GM12878 (cell line): ENCODE data around the gene TRIM69. TPM values are rescaled to one million over a fixed set of nuclear protein-coding genes. Genes with fewer than 3 reads are reported as not detected.

Experiments used
- BACH1 ChIP-seq: fragments of 450-650 bp; IDR thresholded peaks from 2 replicates; pipeline ENCODE4 v1.6.1; 2017; ENCODE audit warnings: mild to moderate bottlenecking, borderline replicate concordance
- CEBPZ ChIP-seq: fragments of 150-350 bp; IDR thresholded peaks from 2 replicates; pipeline ENCODE4 v1.6.1; 2016; ENCODE audit warnings: low read depth, low read length
- E2F8 ChIP-seq: fragments of 450-650 bp; IDR thresholded peaks from 2 replicates; pipeline ENCODE4 v1.6.1; 2018; ENCODE audit warnings: mild to moderate bottlenecking, low read depth, moderate library complexity; ENCODE audit not compliant: partially characterized antibody
- KLF5 ChIP-seq: fragments of 450-650 bp; IDR thresholded peaks from 2 replicates; pipeline ENCODE4 v1.6.1; 2014; ENCODE audit warnings: mild to moderate bottlenecking; ENCODE audit not compliant: partially characterized antibody
- NFYB ChIP-seq: IDR thresholded peaks from 2 replicates; pipeline ENCODE4 v1.6.1; 2011; ENCODE audit warnings: low read depth, mild to moderate bottlenecking, low read length, improper control_type of control experiment, moderate library complexity; ENCODE audit not compliant: insufficient read depth
- NR2C2 ChIP-seq: IDR thresholded peaks from 2 replicates; pipeline ENCODE4 v1.6.1; 2011; ENCODE audit warnings: borderline replicate concordance, low read depth; ENCODE audit not compliant: control insufficient read depth, insufficient read length
- RAD51 ChIP-seq: fragments of 450-650 bp; IDR thresholded peaks from 2 replicates; pipeline ENCODE4 v1.6.1; 2016; ENCODE audit warnings: moderate library complexity, mild to moderate bottlenecking, inconsistent platforms
- SMARCA5 ChIP-seq: fragments of 450-650 bp; IDR thresholded peaks from 2 replicates; pipeline ENCODE4 v1.6.1; 2017; ENCODE audit warnings: mild to moderate bottlenecking
- SPI1 ChIP-seq: IDR thresholded peaks from 2 replicates; pipeline ENCODE4 v1.6.1; 2011; ENCODE audit warnings: low read depth, mild to moderate bottlenecking, low read length, moderate library complexity, borderline replicate concordance; ENCODE audit not compliant: insufficient read depth
- SRF ChIP-seq, 2 experiments: IDR thresholded peaks; 2 replicates each; pipeline ENCODE4 v1.6.1; 2011; ENCODE audit warnings: low read depth in 2 of 2, low read length in 2 of 2, mild to moderate bottlenecking in 1 of 2, moderate library complexity in 1 of 2
- SUZ12 ChIP-seq: fragments of 200-600 bp; sonication (generic); IDR thresholded peaks from one replicate; pipeline ENCODE4 v1.6.1; 2018; ENCODE audit warnings: antibody characterized with exemption, mild to moderate bottlenecking; ENCODE audit not compliant: unreplicated experiment
- ZNF274 ChIP-seq: IDR thresholded peaks from one replicate; pipeline ENCODE4 v1.8.0; 2011; ENCODE audit not compliant: insufficient read length, insufficient read depth
- ZNF622 ChIP-seq: fragments of 450-650 bp; IDR thresholded peaks from 2 replicates; pipeline ENCODE4 v1.6.1; 2017; ENCODE audit warnings: mild to moderate bottlenecking, inconsistent platforms
- polyA plus RNA-seq, 11 experiments: library from polyadenylated mRNA; depleted of rRNA in 4 of 11; unstranded in 6 of 11; stranded (reverse) in 5 of 11; fragments of >200 nt; fragmentation: Nextera tagmentation in 4 of 11; fragmentation: Illumina TruSeq in 1 of 11; extraction: Ambion mirVana in 4 of 11; extraction: Trizol in 1 of 11; gene quantifications; 1 replicate in 1 of 11; 2 replicates in 10 of 11; pipeline versions ENCODE4 v1.2.1 to v1.2.3, GENCODE V29; 2011 to 2016; ENCODE audit warnings: inconsistent platforms in 2 of 11, missing spikeins in 2 of 11, low read depth in 1 of 11
- total RNA-seq, 4 experiments: library from RNA; depleted of rRNA in 3 of 4; stranded (reverse); fragments of >200 nt in 3 of 4; fragmentation: Illumina TruSeq in 1 of 4; extraction: Trizol in 1 of 4; gene quantifications; 2 replicates each; pipeline versions ENCODE4 v1.2.1 to v1.2.3, GENCODE V29; 2013 to 2021
- TF ChIP-seq, protein P1 (sequence below): fragments of 450-650 bp; IDR thresholded peaks from 2 replicates; pipeline ENCODE4 v1.6.1; 2017; ENCODE audit warnings: mild to moderate bottlenecking, low read depth, inconsistent platforms; ENCODE audit not compliant: poor library complexity, severe bottlenecking
- TF ChIP-seq, protein P2 (sequence below): IDR thresholded peaks from 2 replicates; pipeline ENCODE4 v1.6.1; 2011; ENCODE audit warnings: borderline replicate concordance, low read depth, mild to moderate bottlenecking, moderate library complexity, low read length; ENCODE audit not compliant: insufficient read depth, poor library complexity, severe bottlenecking

TRIM69 gene
- total and polyA plus RNA-seq, 10 of the 15 experiments (the other 5 are each of a cell fraction or from before 2014, with no cell fraction given), result 11.2 to 52.7 (median 37.8) TPM

DNA sequence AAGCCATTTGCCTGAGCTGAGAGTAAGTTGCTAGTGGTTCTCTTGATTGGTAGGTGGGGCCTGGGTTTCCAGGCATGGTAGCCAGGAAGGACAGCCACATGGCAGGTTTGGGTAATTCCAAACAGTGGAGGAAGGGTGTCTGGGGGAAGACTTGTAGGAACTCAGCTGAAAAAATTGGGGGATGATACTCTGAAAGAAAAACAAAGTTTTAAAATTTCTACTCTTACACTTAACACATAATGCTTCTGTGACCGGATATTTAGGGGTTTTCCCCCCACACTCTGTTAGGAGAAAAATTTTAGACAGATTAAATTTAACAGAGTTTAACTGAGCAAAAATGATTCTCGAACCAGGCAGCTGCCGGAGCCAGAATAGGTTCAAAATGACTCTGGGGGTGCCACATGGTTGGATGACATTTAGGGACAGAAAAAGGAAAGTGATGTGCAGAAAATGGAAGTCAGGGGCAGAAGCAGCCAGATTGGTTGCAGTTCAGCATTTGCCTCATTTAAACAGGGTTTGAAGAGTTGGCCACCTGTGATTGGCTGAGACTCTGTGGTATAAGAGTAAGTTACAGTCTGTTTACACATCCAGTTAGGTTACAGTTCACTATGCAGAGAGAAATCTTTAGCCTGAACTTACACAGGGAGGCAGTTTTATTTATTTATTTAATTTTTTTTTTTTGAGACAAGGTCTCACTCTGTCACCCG lies 16.9 kb upstream of the TRIM69 start (continued):
- TF ChIP-seq E2F8, result peak; percentile 68
- no peak for TF ChIP-seq ZNF622
- TF ChIP-seq SPI1, result peak; percentile 17; the same call in 1 of the 2 replicates
- TF ChIP-seq, protein P1, sequence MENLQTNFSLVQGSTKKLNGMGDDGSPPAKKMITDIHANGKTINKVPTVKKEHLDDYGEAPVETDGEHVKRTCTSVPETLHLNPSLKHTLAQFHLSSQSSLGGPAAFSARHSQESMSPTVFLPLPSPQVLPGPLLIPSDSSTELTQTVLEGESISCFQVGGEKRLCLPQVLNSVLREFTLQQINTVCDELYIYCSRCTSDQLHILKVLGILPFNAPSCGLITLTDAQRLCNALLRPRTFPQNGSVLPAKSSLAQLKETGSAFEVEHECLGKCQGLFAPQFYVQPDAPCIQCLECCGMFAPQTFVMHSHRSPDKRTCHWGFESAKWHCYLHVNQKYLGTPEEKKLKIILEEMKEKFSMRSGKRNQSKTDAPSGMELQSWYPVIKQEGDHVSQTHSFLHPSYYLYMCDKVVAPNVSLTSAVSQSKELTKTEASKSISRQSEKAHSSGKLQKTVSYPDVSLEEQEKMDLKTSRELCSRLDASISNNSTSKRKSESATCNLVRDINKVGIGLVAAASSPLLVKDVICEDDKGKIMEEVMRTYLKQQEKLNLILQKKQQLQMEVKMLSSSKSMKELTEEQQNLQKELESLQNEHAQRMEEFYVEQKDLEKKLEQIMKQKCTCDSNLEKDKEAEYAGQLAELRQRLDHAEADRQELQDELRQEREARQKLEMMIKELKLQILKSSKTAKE, result peak; percentile 81
- no peak for TF ChIP-seq SUZ12
- peak; percentile 78 for TF ChIP-seq NFYB
- TF ChIP-seq RAD51, result 0 out of 2 replicates have a peak, but pooled peaks have one; percentile 25
- peak; percentile 27 for TF ChIP-seq KLF5
- no peak for TF ChIP-seq CEBPZ
- TF ChIP-seq SMARCA5, result no peak
- TF ChIP-seq BACH1, result peak; percentile 83
- no peak for TF ChIP-seq ZNF274
- TF ChIP-seq SRF (IDR thresholded peaks at IDR 0.05; ENCODE audit: low read depth in 2 of 2, low read length in 2 of 2), result no peak
- TF ChIP-seq, protein P2, sequence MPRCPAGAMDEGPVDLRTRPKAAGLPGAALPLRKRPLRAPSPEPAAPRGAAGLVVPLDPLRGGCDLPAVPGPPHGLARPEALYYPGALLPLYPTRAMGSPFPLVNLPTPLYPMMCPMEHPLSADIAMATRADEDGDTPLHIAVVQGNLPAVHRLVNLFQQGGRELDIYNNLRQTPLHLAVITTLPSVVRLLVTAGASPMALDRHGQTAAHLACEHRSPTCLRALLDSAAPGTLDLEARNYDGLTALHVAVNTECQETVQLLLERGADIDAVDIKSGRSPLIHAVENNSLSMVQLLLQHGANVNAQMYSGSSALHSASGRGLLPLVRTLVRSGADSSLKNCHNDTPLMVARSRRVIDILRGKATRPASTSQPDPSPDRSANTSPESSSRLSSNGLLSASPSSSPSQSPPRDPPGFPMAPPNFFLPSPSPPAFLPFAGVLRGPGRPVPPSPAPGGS, result peak; percentile 98
- no peak for TF ChIP-seq NR2C2
